Measurements from ENCODE around the gene NEMP1.

GRCh38 chr12:57069523-57069922 is 9.1 kb downstream of the NEMP1 start:
- TF ChIP-seq CTCF (conservative IDR thresholded peaks at IDR 0.05; ENCODE audit: low read length) (peak; percentile 95), EZH2phosphoT487 (IDR thresholded peaks at IDR 0.05; ENCODE audit: borderline replicate concordance) (no peak)
